ENCODE measurements around the gene UBAC2. TPM values are rescaled to one million over a fixed set of nuclear protein-coding genes. Genes with fewer than 3 reads are reported as not detected.

The UBAC2 gene
- total and polyA plus RNA-seq, 2 donors (not counting 3 experiments of a cell fraction or from before 2014, with no cell fraction given), result 45.7 to 54.4 TPM

DNA sequence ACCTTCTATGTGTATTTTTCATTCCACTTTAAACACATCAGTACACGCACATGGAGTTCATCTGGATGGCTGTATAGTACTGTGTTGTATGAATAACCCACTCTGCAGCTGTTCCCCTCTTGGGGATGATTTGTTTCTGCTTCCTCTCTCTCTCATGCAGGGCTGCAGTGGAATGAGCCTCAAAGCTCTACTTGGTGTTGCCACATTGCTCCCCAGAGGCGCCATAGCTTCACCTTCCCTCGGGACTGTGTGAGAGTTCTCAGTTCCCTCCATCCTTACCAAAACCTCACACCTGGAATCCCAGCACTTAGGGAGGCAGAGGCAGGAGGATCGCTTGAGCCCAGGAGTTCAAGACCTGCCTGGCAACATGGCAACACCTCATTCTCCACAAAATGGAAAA lies 134.9 kb downstream of the UBAC2 start:
- Histone ChIP-seq H3K79me2 (ENCODE audit: control insufficient read depth, insufficient read depth, low read length) (no peaks in the 10 kb centered on the region), H3K27ac (ENCODE audit: insufficient read depth, low read depth, low read length) (no peak overlapping the region), H4K20me1 (replicated peaks; ENCODE audit: control insufficient read depth, extremely low read depth, insufficient read depth, low read length) (no peaks in the 10 kb centered on the region), H3K27me3 (ENCODE audit: control insufficient read depth in 2 of 2, insufficient read depth in 2 of 2, low read length in 2 of 2) (no peaks in the 10 kb centered on the region), H3K4me2 (ENCODE audit: insufficient read depth, low read length) (no peak overlapping the region), H3K4me3 (replicated peaks in 1 of 3; ENCODE audit: insufficient read depth in 1 of 3, low read depth in 1 of 3, low read length in 3 of 3) (no peak overlapping the region), H3K36me3 (ENCODE audit: control insufficient read depth in 2 of 2, extremely low read depth in 1 of 2, insufficient read depth in 2 of 2, low read length in 2 of 2) (no peaks in the 10 kb centered on the region), H2AFZ (ENCODE audit: low read depth, low read length) (no peak overlapping the region), H3K9me1 (replicated peaks; ENCODE audit: control insufficient read depth, extremely low read depth, insufficient read depth, low read length) (no peaks in the 10 kb centered on the region), H3K9me3 (replicated peaks; ENCODE audit: control insufficient read depth, insufficient read depth, low read length) (no peaks in the 10 kb centered on the region), H3K4me1 (ENCODE audit: control insufficient read depth, extremely low read depth, insufficient read depth, low read length) (no peaks in the 10 kb centered on the region), H3K9ac (replicated peaks; ENCODE audit: extremely low read depth, insufficient read depth, low read length) (no peak overlapping the region)
- dilution Hi-C loops (cut with MboI; ENCODE audit: extremely low pct_ligation_motif_present, low sequenced_read_pairs) (no loop called here), intact Hi-C loops (cut with micrococcal nuclease) (no loop called here)
- BruUV-seq (replicated peaks), result no TSS peak
- no peak for DNase-seq (ENCODE audit: low read depth, low spot score)
- no peak for FAIRE-seq
- CTCF ChIA-PET, result interaction anchor here (0.9 to 3.0 kb wide), 4 partner anchors 10 to 66 kb away, joined by 3 to 9 read pairs (median 4); no protein-coding TSS in a partner anchor
- POLR2A ChIA-PET, result no interaction called here
- TF ChIP-seq POLR2AphosphoS5 (IDR thresholded peaks at IDR 0.05; ENCODE audit: insufficient read depth, low read depth, low read length), result no peak
- no peak for TF ChIP-seq GATA2 (IDR thresholded peaks at IDR 0.05; ENCODE audit: insufficient read depth, insufficient read length, low read depth, low read length)
- no peak for TF ChIP-seq JUN (IDR thresholded peaks at IDR 0.05; ENCODE audit: borderline replicate concordance, insufficient read depth, insufficient read length, low read depth)
- TF ChIP-seq EZH2 (IDR thresholded peaks at IDR 0.05; ENCODE audit: borderline replicate concordance, low read depth, low read length, severe bottlenecking), result no peak
- no peak for TF ChIP-seq MYC (IDR thresholded peaks at IDR 0.05; ENCODE audit: low read depth, low read length)
- no peak for TF ChIP-seq FOS (IDR thresholded peaks at IDR 0.05; ENCODE audit: borderline replicate concordance, insufficient read depth, low read length)
- TF ChIP-seq, protein P1, sequence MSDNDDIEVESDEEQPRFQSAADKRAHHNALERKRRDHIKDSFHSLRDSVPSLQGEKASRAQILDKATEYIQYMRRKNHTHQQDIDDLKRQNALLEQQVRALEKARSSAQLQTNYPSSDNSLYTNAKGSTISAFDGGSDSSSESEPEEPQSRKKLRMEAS (IDR thresholded peaks at IDR 0.05; ENCODE audit: insufficient read depth, insufficient read length), result no peak
- no peak for TF ChIP-seq POLR2A (IDR thresholded peaks at IDR 0.05; ENCODE audit: low read depth, low read length)
- TF ChIP-seq, protein P2, sequence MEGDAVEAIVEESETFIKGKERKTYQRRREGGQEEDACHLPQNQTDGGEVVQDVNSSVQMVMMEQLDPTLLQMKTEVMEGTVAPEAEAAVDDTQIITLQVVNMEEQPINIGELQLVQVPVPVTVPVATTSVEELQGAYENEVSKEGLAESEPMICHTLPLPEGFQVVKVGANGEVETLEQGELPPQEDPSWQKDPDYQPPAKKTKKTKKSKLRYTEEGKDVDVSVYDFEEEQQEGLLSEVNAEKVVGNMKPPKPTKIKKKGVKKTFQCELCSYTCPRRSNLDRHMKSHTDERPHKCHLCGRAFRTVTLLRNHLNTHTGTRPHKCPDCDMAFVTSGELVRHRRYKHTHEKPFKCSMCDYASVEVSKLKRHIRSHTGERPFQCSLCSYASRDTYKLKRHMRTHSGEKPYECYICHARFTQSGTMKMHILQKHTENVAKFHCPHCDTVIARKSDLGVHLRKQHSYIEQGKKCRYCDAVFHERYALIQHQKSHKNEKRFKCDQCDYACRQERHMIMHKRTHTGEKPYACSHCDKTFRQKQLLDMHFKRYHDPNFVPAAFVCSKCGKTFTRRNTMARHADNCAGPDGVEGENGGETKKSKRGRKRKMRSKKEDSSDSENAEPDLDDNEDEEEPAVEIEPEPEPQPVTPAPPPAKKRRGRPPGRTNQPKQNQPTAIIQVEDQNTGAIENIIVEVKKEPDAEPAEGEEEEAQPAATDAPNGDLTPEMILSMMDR (IDR thresholded peaks at IDR 0.05; ENCODE audit: extremely low read depth in 1 of 2, insufficient read depth in 1 of 2, low read depth in 1 of 2, low read length in 2 of 2), result no peak
